Endothelial cell of umbilical vein (primary cell): ENCODE data around the gene ZFYVE26.

ENCODE experiments used
- CTCF ChIP-seq, 2 donors: IDR thresholded peaks; 1 replicate in 1 of 2; 2 replicates in 1 of 2; pipeline ENCODE4 v1.5.1; 2011; ENCODE audit warnings: low read length in 2 of 2, mild to moderate bottlenecking in 2 of 2, moderate library complexity in 2 of 2, control low read depth in 1 of 2, inconsistent platforms in 1 of 2, low read depth in 1 of 2; ENCODE audit not compliant: insufficient read depth in 1 of 2; ENCODE audit errors: extremely low read depth in 1 of 2
- EZH2 ChIP-seq: IDR thresholded peaks from 2 replicates; pipeline ENCODE4 v1.6.1; 2012; ENCODE audit warnings: borderline replicate concordance, low read depth, mild to moderate bottlenecking, moderate library complexity, low read length, inconsistent platforms; ENCODE audit not compliant: severe bottlenecking
- FOS ChIP-seq: IDR thresholded peaks from 2 replicates; pipeline ENCODE4 v1.6.1; 2011; ENCODE audit warnings: mild to moderate bottlenecking, low read length, moderate library complexity, borderline replicate concordance; ENCODE audit not compliant: insufficient read depth
- MYC ChIP-seq: IDR thresholded peaks from one replicate; pipeline ENCODE4 v1.6.1; 2011; ENCODE audit warnings: mild to moderate bottlenecking, low read depth, low read length
- POLR2A ChIP-seq: IDR thresholded peaks from 2 replicates; pipeline ENCODE4 v1.6.1; 2012; ENCODE audit warnings: low read depth, mild to moderate bottlenecking, control low read depth, low read length
- POLR2AphosphoS5 ChIP-seq: IDR thresholded peaks from 2 replicates; pipeline ENCODE4 v1.6.1; 2012; ENCODE audit warnings: low read depth, mild to moderate bottlenecking, control low read depth, low read length, moderate library complexity; ENCODE audit not compliant: insufficient read depth

GRCh38 chr14:67725171-67725570 lies 91.2 kb downstream of the ZFYVE26 start:
- TF ChIP-seq CTCF (IDR thresholded peaks at IDR 0.05; ENCODE audit: extremely low read depth in 1 of 2, insufficient read depth in 1 of 2, low read depth in 1 of 2, low read length in 2 of 2), result no peak
- no peak for TF ChIP-seq EZH2
- TF ChIP-seq FOS, result no peak
- TF ChIP-seq POLR2A, result no peak
- TF ChIP-seq POLR2AphosphoS5, result no peak
- TF ChIP-seq MYC, result no peak
